CD4-positive, CD25-positive, alpha-beta regulatory T cell (primary cell): Measurements from ENCODE around the gene ATF4. TPM values are rescaled to one million over a fixed set of nuclear protein-coding genes. Genes with fewer than 3 reads are reported as not detected.

Experiments used
- ATAC-seq, 2 donors: fragments of 150-1000 bp; cut with Tn5 transposase; one replicate each; pipeline ENCODE4 v1.10.0; 2021; ENCODE audit warnings: low read depth in 2 of 2, moderate number of reproducible peaks in 2 of 2, moderate library complexity in 1 of 2
- DNase-seq, 3 donors: peaks; one replicate each; pipeline versions ENCODE4 v3.0.0 to v3.0.0-alpha.2; 2012 to 2022; ENCODE audit warnings: mixed read lengths in 1 of 3
- H3K27ac ChIP-seq: one replicate; pipeline ENCODE4 v1.7.0; 2013; ENCODE audit warnings: mild to moderate bottlenecking, low read length; ENCODE audit not compliant: insufficient read depth, poor library complexity, severe bottlenecking
- H3K27me3 ChIP-seq: one replicate; pipeline ENCODE4 v1.7.0; 2013; ENCODE audit warnings: low read length; ENCODE audit not compliant: control insufficient read depth, insufficient read depth
- H3K36me3 ChIP-seq: one replicate; pipeline ENCODE4 v1.7.0; 2013; ENCODE audit warnings: mild to moderate bottlenecking, low read length, moderate library complexity; ENCODE audit not compliant: control insufficient read depth, insufficient read depth
- H3K4me1 ChIP-seq: 2 replicates; pipeline ENCODE4 v1.7.0; 2013; ENCODE audit warnings: mild to moderate bottlenecking, low read length; ENCODE audit not compliant: insufficient read depth, control insufficient read depth, poor library complexity, severe bottlenecking
- H3K4me3 ChIP-seq: one replicate; pipeline ENCODE4 v1.7.0; 2013; ENCODE audit warnings: low read depth, mild to moderate bottlenecking, low read length, moderate library complexity
- H3K9me3 ChIP-seq, 2 experiments: 1 replicate in 1 of 2; 2 replicates in 1 of 2; pipeline ENCODE4 v1.7.0; 2013; ENCODE audit warnings: low read length in 2 of 2, mild to moderate bottlenecking in 1 of 2, moderate library complexity in 1 of 2; ENCODE audit not compliant: control insufficient read depth in 2 of 2
- H3K27ac Mint-ChIP-seq, 3 donors: one replicate each; pipeline ENCODE4 v1.8.0; 2020 to 2022; ENCODE audit warnings: mild to moderate bottlenecking in 3 of 3, mixed read lengths in 3 of 3, moderate library complexity in 2 of 3
- H3K27me3 Mint-ChIP-seq: one replicate; pipeline ENCODE4 v1.8.0; 2022; ENCODE audit warnings: mild to moderate bottlenecking, mixed read lengths
- H3K36me3 Mint-ChIP-seq: one replicate; pipeline ENCODE4 v1.8.0; 2020; ENCODE audit warnings: mixed read lengths
- H3K4me1 Mint-ChIP-seq, 4 donors: one replicate each; pipeline ENCODE4 v1.8.0; 2020 to 2022; ENCODE audit warnings: mixed read lengths in 4 of 4, mild to moderate bottlenecking in 1 of 4
- H3K4me3 Mint-ChIP-seq, 4 donors: one replicate each; pipeline ENCODE4 v1.8.0; 2020 to 2022; ENCODE audit warnings: mild to moderate bottlenecking in 4 of 4, mixed read lengths in 4 of 4, moderate library complexity in 3 of 4
- H3K9me3 Mint-ChIP-seq, 7 donors: one replicate each; pipeline ENCODE4 v1.8.0; 2020 to 2022; ENCODE audit warnings: mixed read lengths in 7 of 7, mild to moderate bottlenecking in 3 of 7, moderate library complexity in 2 of 7
- polyA plus RNA-seq, 4 donors: library from polyadenylated mRNA; unstranded; fragments of 300-500 nt; fragmentation: Illumina TruSeq; gene quantifications; one replicate each; pipeline ENCODE4 v1.2.3, GENCODE V29; 2021
- total RNA-seq: library from RNA; stranded (reverse); gene quantifications from one replicate; pipeline ENCODE4 v1.2.3, GENCODE V29; 2022

ATF4 gene
- total and polyA plus RNA-seq, 5 donors from 2014 or later = 58.2 to 246 (median 70.5) TPM

GRCh38 chr22:39543095-39543494, 22.7 kb downstream of the ATF4 start:
- ATAC-seq (no peak), DNase-seq (peak in 1 of 3 donors; percentile 49)
- Mint-ChIP-seq H3K4me1 (peaks cover 0 to 19% (median 13%) of the 10 kb centered on the region in 4 donors), H3K9me3 (peaks cover 0 to 4% (median 0%) of the 10 kb centered on the region in 7 donors), H3K27ac (no peak overlapping the region), H3K27me3 (peaks cover 48% of the 10 kb centered on the region), H3K4me3 (no peak overlapping the region), H3K36me3 (no peaks in the 10 kb centered on the region)
- H3K27ac ChIP-seq = no peak overlapping the region
- no peak overlapping the region for H3K4me3 ChIP-seq
- peaks cover 6% of the 10 kb centered on the region for H3K27me3 ChIP-seq
- H3K36me3 ChIP-seq = no peaks in the 10 kb centered on the region
- peaks cover 5% of the 10 kb centered on the region for H3K4me1 ChIP-seq
- no peaks in the 10 kb centered on the region for H3K9me3 ChIP-seq

- Mint-ChIP-seq H3K9me3 (peaks cover 0 to 4% (median 0%) of the 10 kb centered on the region in 7 donors), H3K36me3 (no peaks in the 10 kb centered on the region), H3K27ac (peak overlapping the region in 1 of 3 donors; percentile 54), H3K4me1 (peaks cover 0 to 19% (median 13%) of the 10 kb centered on the region in 4 donors), H3K27me3 (peaks cover 64% of the 10 kb centered on the region), H3K4me3 (peak overlapping the region in 1 of 4 donors; percentile 68)
- Histone ChIP-seq H3K4me1 (peaks cover 5% of the 10 kb centered on the region), H3K9me3 (no peaks in the 10 kb centered on the region), H3K4me3 (no peak overlapping the region), H3K27me3 (peaks cover 6% of the 10 kb centered on the region), H3K27ac (no peak overlapping the region), H3K36me3 (no peaks in the 10 kb centered on the region)
- DNase-seq = peak; percentile 46 to 66 (median 55)
- peak; percentile 52 to 56 for ATAC-seq
Measured at GRCh38 chr22:39545386-39546365, 25.3 kb downstream of the ATF4 start.

GRCh38 chr22:39546889-39547586, 26.7 kb downstream of the ATF4 start:
- DNase-seq (no peak), ATAC-seq (no peak)
- H3K27me3 Mint-ChIP-seq = peaks cover 75% of the 10 kb centered on the region
- Histone ChIP-seq H3K36me3 (no peaks in the 10 kb centered on the region), H3K4me3 (no peak overlapping the region), H3K27ac (no peak overlapping the region), H3K4me1 (peaks cover 5% of the 10 kb centered on the region), H3K9me3 (no peaks in the 10 kb centered on the region), H3K27me3 (peaks cover 6% of the 10 kb centered on the region)
- H3K4me3 Mint-ChIP-seq = peak overlapping the region in 1 of 4 donors; percentile 39
- H3K36me3 Mint-ChIP-seq = no peaks in the 10 kb centered on the region
- peak overlapping the region in 1 of 3 donors; percentile 46 for H3K27ac Mint-ChIP-seq
- peaks cover 0 to 4% (median 0%) of the 10 kb centered on the region in 7 donors for H3K9me3 Mint-ChIP-seq
- H3K4me1 Mint-ChIP-seq = peaks cover 0 to 19% (median 13%) of the 10 kb centered on the region in 4 donors

GRCh38 chr22:39547587-39547947, 27.2 kb downstream of the ATF4 start:
- H3K4me1 Mint-ChIP-seq = peaks cover 0 to 19% (median 13%) of the 10 kb centered on the region in 4 donors
- Histone ChIP-seq H3K27ac (no peak overlapping the region), H3K4me3 (no peak overlapping the region), H3K4me1 (peaks cover 5% of the 10 kb centered on the region), H3K27me3 (peaks cover 6% of the 10 kb centered on the region), H3K9me3 (no peaks in the 10 kb centered on the region), H3K36me3 (no peaks in the 10 kb centered on the region)
- H3K4me3 Mint-ChIP-seq = no peak overlapping the region
- H3K27ac Mint-ChIP-seq = peak overlapping the region in 1 of 3 donors; percentile 46
- peaks cover 0 to 4% (median 0%) of the 10 kb centered on the region in 7 donors for H3K9me3 Mint-ChIP-seq
- ATAC-seq = no peak
- peaks cover 77% of the 10 kb centered on the region for H3K27me3 Mint-ChIP-seq
- no peak for DNase-seq
- no peaks in the 10 kb centered on the region for H3K36me3 Mint-ChIP-seq

- peaks cover 77% of the 10 kb centered on the region for H3K27me3 Mint-ChIP-seq
- no peak overlapping the region for H3K4me3 ChIP-seq
- peaks cover 0 to 6% (median 0%) of the 10 kb centered on the region in 4 donors for H3K4me1 Mint-ChIP-seq
- no peaks in the 10 kb centered on the region for H3K36me3 Mint-ChIP-seq
- H3K4me3 Mint-ChIP-seq = no peak overlapping the region
- H3K36me3 ChIP-seq = no peaks in the 10 kb centered on the region
- DNase-seq (no peak), ATAC-seq (no peak)
- H3K27ac Mint-ChIP-seq = no peak overlapping the region
- no peak overlapping the region for H3K27ac ChIP-seq
- peaks cover 13% of the 10 kb centered on the region for H3K27me3 ChIP-seq
- H3K9me3 ChIP-seq = no peaks in the 10 kb centered on the region
- H3K9me3 Mint-ChIP-seq = peaks cover 0 to 2% (median 0%) of the 10 kb centered on the region in 7 donors
- H3K4me1 ChIP-seq = peaks cover 5% of the 10 kb centered on the region
Measured at GRCh38 chr22:39553429-39553828, 33.1 kb downstream of the ATF4 start.

- Mint-ChIP-seq H3K36me3 (no peaks in the 10 kb centered on the region), H3K27ac (no peak overlapping the region), H3K27me3 (peaks cover 79% of the 10 kb centered on the region), H3K4me3 (no peak overlapping the region), H3K9me3 (peaks cover 0 to 2% (median 0%) of the 10 kb centered on the region in 7 donors), H3K4me1 (peaks cover 0 to 8% (median 0%) of the 10 kb centered on the region in 4 donors)
- ATAC-seq (no peak), DNase-seq (no peak)
- Histone ChIP-seq H3K4me3 (no peak overlapping the region), H3K36me3 (no peaks in the 10 kb centered on the region), H3K27me3 (peaks cover 13% of the 10 kb centered on the region), H3K27ac (no peak overlapping the region), H3K9me3 (no peaks in the 10 kb centered on the region), H3K4me1 (peaks cover 5% of the 10 kb centered on the region)
Measured at GRCh38 chr22:39554151-39554550, 33.8 kb downstream of the ATF4 start.

- peaks cover 0 to 8% (median 0%) of the 10 kb centered on the region in 4 donors for H3K4me1 Mint-ChIP-seq
- DNase-seq = peak in 2 of 3 donors; percentile 36 to 52
- peak; percentile 64 to 72 for ATAC-seq
- Histone ChIP-seq H3K4me3 (no peak overlapping the region), H3K27me3 (peaks cover 13% of the 10 kb centered on the region), H3K9me3 (no peaks in the 10 kb centered on the region), H3K36me3 (no peaks in the 10 kb centered on the region), H3K27ac (no peak overlapping the region), H3K4me1 (peaks cover 5% of the 10 kb centered on the region)
- H3K27ac Mint-ChIP-seq = no peak overlapping the region
- peaks cover 66% of the 10 kb centered on the region for H3K27me3 Mint-ChIP-seq
- no peaks in the 10 kb centered on the region for H3K36me3 Mint-ChIP-seq
- H3K9me3 Mint-ChIP-seq = peaks cover 0 to 2% (median 0%) of the 10 kb centered on the region in 7 donors
- peak overlapping the region in 3 of 4 donors; percentile 68 to 81 (median 70) for H3K4me3 Mint-ChIP-seq
Measured at GRCh38 chr22:39556970-39557841, 36.8 kb downstream of the ATF4 start.
